Activated naive CD4-positive, alpha-beta T cell treated with anti-CD3 and anti-CD28 coated beads, Interleukin-2, amount 10 ng/mL, durations not matched to agents 5 hours and 36 hours (primary cell): ENCODE data around the gene MEOX1. TPM values are rescaled to one million over a fixed set of nuclear protein-coding genes. Genes with fewer than 3 reads are reported as not detected.

Experiments
- total RNA-seq, 2 experiments: library from RNA; stranded (reverse); gene quantifications; one replicate each; pipeline ENCODE4 v1.2.3, GENCODE V29; 2021

MEOX1 gene
- 10 to 100 TPM; 16.2 TPM for total RNA-seq

GRCh38 chr17:43661699-43662412 lies at the start of gene MEOX1:
Gene MEOX1 (minus strand): TSS chr17:43661922. CDS start chr17:43661534, 388 bp downstream.

Other genes with a start within 250 kb of the MEOX1 start
- gene DHX8, start 177.9 kb downstream of the MEOX1 start, total RNA-seq = 10 to 100 TPM; 61.7 to 65.6 TPM
- 1 to 10 TPM; 2.1 TPM for gene ETV4, start 115.6 kb downstream of the MEOX1 start, total RNA-seq
- not detected for gene SOST, start 96.9 kb upstream of the MEOX1 start, total RNA-seq
- gene DUSP3, start 117.1 kb upstream of the MEOX1 start, total RNA-seq = 1 to 10 TPM; 9.7 TPM
- gene CFAP97D1, start 118.5 kb upstream of the MEOX1 start, total RNA-seq = not detected
- not detected for gene MPP3, start 171.2 kb upstream of the MEOX1 start, total RNA-seq
- gene CD300LG, start 185.3 kb upstream of the MEOX1 start, total RNA-seq = not detected
- 1 to 10 TPM; 1.1 to 1.4 TPM for gene MPP2, start 245.6 kb upstream of the MEOX1 start, total RNA-seq